GM23338 (cell line): Measurements from ENCODE around the gene CSRNP3. TPM values are rescaled to one million over a fixed set of nuclear protein-coding genes. Genes with fewer than 3 reads are reported as not detected.

ENCODE experiments used
- ATAC-seq: fragments of 200-7000 bp; cut with Tn5 transposase; 3 replicates; pipeline ENCODE4 v1.9.1; 2020
- DNase-seq: peaks from one replicate; pipeline ENCODE4 v3.0.0-alpha.2; 2015; ENCODE audit warnings: low spot score
- H2AFZ ChIP-seq: fragments of 200-600 bp; sonication (generic); 2 replicates; pipeline ENCODE4 v1.8.0; 2016; ENCODE audit warnings: antibody characterized with exemption, mild to moderate bottlenecking, moderate library complexity
- H3F3A ChIP-seq: fragments of 200-600 bp; sonication (generic); replicated peaks from 2 replicates; pipeline ENCODE4 v1.8.0; 2017; ENCODE audit warnings: antibody characterized with exemption, mixed run types, low read depth
- H3K27ac ChIP-seq: fragments of 200-600 bp; sonication (generic); 2 replicates; pipeline ENCODE4 v1.6.1; 2016; ENCODE audit warnings: low read depth
- H3K27me3 ChIP-seq: fragments of 200-600 bp; sonication (generic); 2 replicates; pipeline ENCODE4 v1.8.0; 2016; ENCODE audit warnings: mild to moderate bottlenecking, mixed run types, moderate library complexity; ENCODE audit not compliant: insufficient read depth
- H3K36me3 ChIP-seq: fragments of 200-600 bp; sonication (generic); 2 replicates; pipeline ENCODE4 v1.8.0; 2016; ENCODE audit warnings: mild to moderate bottlenecking; ENCODE audit not compliant: insufficient read depth
- H3K4me1 ChIP-seq: fragments of 200-600 bp; sonication (generic); 2 replicates; pipeline ENCODE4 v1.8.0; 2016; ENCODE audit warnings: mild to moderate bottlenecking, moderate library complexity; ENCODE audit not compliant: insufficient read depth
- H3K4me2 ChIP-seq: fragments of 200-600 bp; sonication (generic); 2 replicates; pipeline ENCODE4 v1.7.1; 2017; ENCODE audit warnings: mixed run types
- H3K4me3 ChIP-seq: fragments of 200-600 bp; sonication (generic); 2 replicates; pipeline ENCODE4 v1.6.1; 2016; ENCODE audit warnings: mixed run types
- H3K79me2 ChIP-seq: fragments of 200-600 bp; sonication (generic); replicated peaks from 2 replicates; pipeline ENCODE4 v1.8.0; 2017; ENCODE audit warnings: mild to moderate bottlenecking; ENCODE audit not compliant: insufficient read depth
- H3K9me2 ChIP-seq: fragments of 200-600 bp; sonication (generic); 2 replicates; pipeline ENCODE4 v1.8.0; 2017; ENCODE audit not compliant: insufficient read depth
- H4K20me1 ChIP-seq: fragments of 200-600 bp; sonication (generic); replicated peaks from 2 replicates; pipeline ENCODE4 v1.8.0; 2017; ENCODE audit warnings: mild to moderate bottlenecking; ENCODE audit not compliant: insufficient read depth
- H3K27ac Mint-ChIP-seq: 2 replicates; pipeline ENCODE4 v1.8.0; 2020; ENCODE audit warnings: inconsistent platforms, mild to moderate bottlenecking, moderate library complexity, mixed read lengths
- H3K27me3 Mint-ChIP-seq: 3 replicates; pipeline ENCODE4 v1.8.0; 2022; ENCODE audit warnings: low read depth, mild to moderate bottlenecking, moderate library complexity, mixed read lengths, inconsistent platforms; ENCODE audit not compliant: insufficient read depth, poor library complexity
- H3K36me3 Mint-ChIP-seq: 3 replicates; pipeline ENCODE4 v1.8.0; 2021; ENCODE audit warnings: low read depth, mild to moderate bottlenecking, inconsistent platforms, moderate library complexity, mixed read lengths
- H3K4me1 Mint-ChIP-seq: 3 replicates; pipeline ENCODE4 v1.8.0; 2020; ENCODE audit warnings: mild to moderate bottlenecking, inconsistent platforms, mixed read lengths
- H3K4me3 Mint-ChIP-seq: 3 replicates; pipeline ENCODE4 v1.8.0; 2021; ENCODE audit warnings: moderate library complexity, mild to moderate bottlenecking, inconsistent platforms, mixed read lengths
- H3K9me3 Mint-ChIP-seq: 3 replicates; pipeline ENCODE4 v1.8.0; 2020; ENCODE audit warnings: moderate library complexity, mild to moderate bottlenecking, inconsistent platforms, mixed read lengths
- CREB1 ChIP-seq: fragments of 250-450 bp; sonication (Bioruptor Pico); IDR thresholded peaks from 2 replicates; pipeline ENCODE4 v1.5.0; 2020; ENCODE audit warnings: low read depth, mild to moderate bottlenecking, moderate library complexity
- CTCF ChIP-seq, 2 experiments: fragments of 200-600 bp in 1 of 2; sonication (generic) in 1 of 2; conservative IDR thresholded peaks; 2 replicates each; pipeline versions ENCODE4 v1.5.1 to v1.6.1; 2016 to 2017; ENCODE audit warnings: antibody characterized with exemption in 2 of 2, low read depth in 2 of 2, mild to moderate bottlenecking in 2 of 2, moderate library complexity in 1 of 2
- ETS1 ChIP-seq: IDR thresholded peaks from 2 replicates; pipeline ENCODE4 v1.6.1; 2016; ENCODE audit warnings: antibody characterized with exemption
- EZH2 ChIP-seq: fragments of 200-600 bp; sonication (generic); IDR thresholded peaks from one replicate; pipeline ENCODE4 v1.8.0; 2017; ENCODE audit warnings: antibody characterized with exemption, mild to moderate bottlenecking, low read depth; ENCODE audit not compliant: unreplicated experiment
- EZH2phosphoT487 ChIP-seq: fragments of 200-600 bp; sonication (generic); IDR thresholded peaks from one replicate; pipeline ENCODE4 v1.8.1; 2018; ENCODE audit warnings: antibody characterized with exemption; ENCODE audit not compliant: unreplicated experiment
- JUNB ChIP-seq: IDR thresholded peaks from one replicate; pipeline ENCODE4 v1.6.1; 2016; ENCODE audit warnings: antibody characterized with exemption; ENCODE audit not compliant: unreplicated experiment
- NANOG ChIP-seq: IDR thresholded peaks from 2 replicates; pipeline ENCODE4 v1.6.1; 2016; ENCODE audit warnings: antibody characterized with exemption, borderline replicate concordance
- POLR2AphosphoS5 ChIP-seq: IDR thresholded peaks from 2 replicates; pipeline ENCODE4 v1.6.1; 2016; ENCODE audit warnings: antibody characterized with exemption, low read depth
- REST ChIP-seq: IDR thresholded peaks from one replicate; pipeline ENCODE4 v1.6.1; 2018; ENCODE audit warnings: antibody characterized with exemption; ENCODE audit not compliant: unreplicated experiment
- STAT1 ChIP-seq: IDR thresholded peaks from one replicate; pipeline ENCODE4 v1.6.1; 2016; ENCODE audit warnings: antibody characterized with exemption; ENCODE audit not compliant: unreplicated experiment
- ZNF114 ChIP-seq: fragments of 250-450 bp; sonication (Bioruptor Pico); IDR thresholded peaks from 2 replicates; pipeline ENCODE4 v1.5.0; 2020; ENCODE audit warnings: mild to moderate bottlenecking, moderate library complexity
- ZNF331 ChIP-seq: fragments of 250-450 bp; sonication (Bioruptor Pico); IDR thresholded peaks from 2 replicates; pipeline ENCODE4 v1.5.0; 2020; ENCODE audit warnings: low read depth, mild to moderate bottlenecking, moderate library complexity
- ZNF462 ChIP-seq: fragments of 250-450 bp; sonication (Bioruptor Pico); IDR thresholded peaks from 2 replicates; pipeline ENCODE4 v1.5.0; 2020; ENCODE audit warnings: mild to moderate bottlenecking, moderate library complexity
- polyA plus RNA-seq: library from polyadenylated mRNA; unstranded; fragments of >200 nt; fragmentation: Nextera tagmentation; extraction: Ambion mirVana; gene quantifications from 2 replicates; pipeline ENCODE4 v1.2.1, GENCODE V29; 2016
- total RNA-seq: library from RNA; depleted of rRNA; stranded (reverse); fragments of >200 nt; shearing (Covaris generic); gene quantifications from 2 replicates; pipeline ENCODE4 v1.2.3, GENCODE V29; 2014

The CSRNP3 gene
- total and polyA plus RNA-seq, 2 experiments from 2014 or later: 3.8 to 6.8 TPM

GRCh38 chr2:165436559-165436958 lies 32.9 kb upstream of the CSRNP3 start:
- H2AFZ ChIP-seq: no peak overlapping the region
- no peak overlapping the region for H3K4me3 ChIP-seq
- no peak overlapping the region for H3K4me3 Mint-ChIP-seq
- ATAC-seq (no peak), DNase-seq (no peak)
- peaks cover 32% of the 10 kb centered on the region for H3K4me1 ChIP-seq
- no peaks in the 10 kb centered on the region for H3F3A ChIP-seq
- peaks cover 4% of the 10 kb centered on the region for H3K27me3 Mint-ChIP-seq
- no peaks in the 10 kb centered on the region for H3K27me3 ChIP-seq
- H3K4me1 Mint-ChIP-seq: peaks cover 24% of the 10 kb centered on the region
- H3K27ac ChIP-seq: no peak overlapping the region
- no peaks in the 10 kb centered on the region for H4K20me1 ChIP-seq
- H3K36me3 Mint-ChIP-seq: no peaks in the 10 kb centered on the region
- H3K9me3 Mint-ChIP-seq: no peaks in the 10 kb centered on the region
- no peaks in the 10 kb centered on the region for H3K9me2 ChIP-seq
- TF ChIP-seq ZNF114 (CRISPR knock-in tag): no peak
- TF ChIP-seq ETS1: no peak
- no peak for TF ChIP-seq EZH2
- TF ChIP-seq CREB1 (CRISPR knock-in tag): no peak
- no peak for TF ChIP-seq CTCF (conservative IDR thresholded peaks at IDR 0.05; ENCODE audit: low read depth in 2 of 2)
- TF ChIP-seq ZNF462 (CRISPR knock-in tag): no peak
- no peak for TF ChIP-seq NANOG
- no peak for TF ChIP-seq STAT1
- TF ChIP-seq EZH2phosphoT487: no peak
- TF ChIP-seq REST: no peak
- TF ChIP-seq POLR2AphosphoS5: no peak
- TF ChIP-seq ZNF331 (CRISPR knock-in tag): no peak
- TF ChIP-seq JUNB: no peak
- no peak overlapping the region for H3K4me2 ChIP-seq
- no peaks in the 10 kb centered on the region for H3K79me2 ChIP-seq
- H3K27ac Mint-ChIP-seq: no peak overlapping the region
- H3K36me3 ChIP-seq: no peaks in the 10 kb centered on the region
